ENCODE data around the gene F2RL1. TPM values are rescaled to one million over a fixed set of nuclear protein-coding genes. Genes with fewer than 3 reads are reported as not detected.

F2RL1 gene
- polyA plus RNA-seq, 1 donor (not counting 4 experiments of a cell fraction or from before 2014, with no cell fraction given): 182 TPM

GRCh38 chr5:76819851-76820525, 1.2 kb downstream of the F2RL1 start:
- DNase-seq (ENCODE audit: low read depth, low spot score): no peak

GRCh38 chr5:76820526-76820890, 1.7 kb downstream of the F2RL1 start:
- DNase-seq (ENCODE audit: low read depth, low spot score) (no peak), FAIRE-seq (no peak)
- Histone ChIP-seq H3K4me1 (ENCODE audit: control insufficient read depth, extremely low read depth, insufficient read depth, low read length) (peaks cover 39% of the 10 kb centered on the region), H3K4me2 (ENCODE audit: control insufficient read depth, extremely low read depth, insufficient read depth, low read depth, low read length) (peak overlapping the region; percentile 83), H4K20me1 (ENCODE audit: control insufficient read depth, extremely low read depth, insufficient read depth, low read length) (peaks cover 4% of the 10 kb centered on the region), H3K4me3 (ENCODE audit: control insufficient read depth in 2 of 3, extremely low read depth in 1 of 3, insufficient read depth in 2 of 3, low read depth in 1 of 3, low read length in 3 of 3) (peak overlapping the region; percentile 65 to 86 (median 82)), H3K36me3 (ENCODE audit: control insufficient read depth in 2 of 2, extremely low read depth in 1 of 2, insufficient read depth in 2 of 2, low read length in 2 of 2) (peaks cover 1 to 3% of the 10 kb centered on the region in 2 experiments), H2AFZ (ENCODE audit: control insufficient read depth, low read length) (no peak overlapping the region), H3K9ac (ENCODE audit: control insufficient read depth, extremely low read depth, insufficient read depth, low read length) (peak overlapping the region; percentile 93), H3K9me3 (ENCODE audit: control insufficient read depth, low read depth, low read length) (no peaks in the 10 kb centered on the region), H3K27me3 (ENCODE audit: control insufficient read depth, extremely low read depth, insufficient read depth, low read length) (no peaks in the 10 kb centered on the region), H3K9me1 (ENCODE audit: control insufficient read depth, extremely low read depth, insufficient read depth, low read length) (no peaks in the 10 kb centered on the region), H3K79me2 (ENCODE audit: control insufficient read depth, insufficient read depth, low read length) (peaks cover 71% of the 10 kb centered on the region), H3K27ac (ENCODE audit: control insufficient read depth, insufficient read depth, low read length) (peak overlapping the region; percentile 95)
- TF ChIP-seq CTCF (optimal IDR thresholded peaks at IDR 0.05 in 1 of 3, IDR thresholded peaks at IDR 0.05 in 1 of 3, conservative IDR thresholded peaks at IDR 0.05 in 1 of 3; ENCODE audit: extremely low read depth in 1 of 3, insufficient read depth in 2 of 3, low read length in 3 of 3) (no peak), EZH2 (IDR thresholded peaks at IDR 0.05; ENCODE audit: low read length) (no peak)
- dilution Hi-C loops (cut with MboI; ENCODE audit: extremely low pct_ligation_motif_present, low sequenced_read_pairs): no loop called here

More at GRCh38 chr5:76819851-76820525, 1.2 kb downstream of the F2RL1 start:
- Histone ChIP-seq H3K79me2 (ENCODE audit: control insufficient read depth, insufficient read depth, low read length) (peaks cover 66% of the 10 kb centered on the region), H4K20me1 (ENCODE audit: control insufficient read depth, extremely low read depth, insufficient read depth, low read length) (peaks cover 4% of the 10 kb centered on the region), H3K27ac (ENCODE audit: control insufficient read depth, insufficient read depth, low read length) (peak overlapping the region; percentile 95), H3K9ac (ENCODE audit: control insufficient read depth, extremely low read depth, insufficient read depth, low read length) (peak overlapping the region; percentile 93), H3K9me3 (ENCODE audit: control insufficient read depth, low read depth, low read length) (no peaks in the 10 kb centered on the region), H3K4me1 (ENCODE audit: control insufficient read depth, extremely low read depth, insufficient read depth, low read length) (peaks cover 43% of the 10 kb centered on the region), H3K9me1 (ENCODE audit: control insufficient read depth, extremely low read depth, insufficient read depth, low read length) (no peaks in the 10 kb centered on the region), H2AFZ (ENCODE audit: control insufficient read depth, low read length) (no peak overlapping the region), H3K36me3 (ENCODE audit: control insufficient read depth in 2 of 2, extremely low read depth in 1 of 2, insufficient read depth in 2 of 2, low read length in 2 of 2) (peaks cover 1 to 3% of the 10 kb centered on the region in 2 experiments), H3K4me3 (ENCODE audit: control insufficient read depth in 2 of 3, extremely low read depth in 1 of 3, insufficient read depth in 2 of 3, low read depth in 1 of 3, low read length in 3 of 3) (peak overlapping the region; percentile 65 to 86 (median 82)), H3K27me3 (ENCODE audit: control insufficient read depth, extremely low read depth, insufficient read depth, low read length) (no peaks in the 10 kb centered on the region), H3K4me2 (ENCODE audit: control insufficient read depth, extremely low read depth, insufficient read depth, low read depth, low read length) (peak overlapping the region; percentile 83)
- no peak for FAIRE-seq
- TF ChIP-seq EZH2 (IDR thresholded peaks at IDR 0.05; ENCODE audit: low read length): no peak
- TF ChIP-seq CTCF (optimal IDR thresholded peaks at IDR 0.05 in 1 of 3, IDR thresholded peaks at IDR 0.05 in 1 of 3, conservative IDR thresholded peaks at IDR 0.05 in 1 of 3; ENCODE audit: extremely low read depth in 1 of 3, insufficient read depth in 2 of 3, low read length in 3 of 3): no peak
- dilution Hi-C loops (cut with MboI; ENCODE audit: extremely low pct_ligation_motif_present, low sequenced_read_pairs): no loop called here
